HEK293 (cell line): Measurements from ENCODE around the gene TM9SF1.

Source experiments
- GLIS1 ChIP-seq: fragments of 450-650 bp; formaldehyde crosslinking; IDR thresholded peaks from 2 replicates; pipeline ENCODE4 v1.5.1; 2016; ENCODE audit warnings: missing biosample characterization, missing genetic modification characterization
- KLF9 ChIP-seq: fragments of 450-650 bp; formaldehyde crosslinking; IDR thresholded peaks from 2 replicates; pipeline ENCODE4 v1.5.1; 2016; ENCODE audit warnings: missing biosample characterization, missing genetic modification characterization, low read depth
- PRDM1 ChIP-seq: fragments of 450-650 bp; formaldehyde crosslinking; IDR thresholded peaks from 2 replicates; pipeline ENCODE4; 2016; ENCODE audit warnings: missing biosample characterization, missing genetic modification characterization
- SP7 ChIP-seq: fragments of 450-650 bp; formaldehyde crosslinking; IDR thresholded peaks from 2 replicates; pipeline ENCODE4 v1.5.1; 2016; ENCODE audit warnings: missing biosample characterization, missing genetic modification characterization
- YY1 ChIP-seq: fragments of 450-650 bp; formaldehyde crosslinking; IDR thresholded peaks from 2 replicates; pipeline ENCODE4 v1.5.1; 2018; ENCODE audit warnings: missing biosample characterization, missing genetic modification characterization
- ZFP37 ChIP-seq: fragments of 450-650 bp; formaldehyde crosslinking; IDR thresholded peaks from 2 replicates; pipeline ENCODE4 v1.5.1; 2016; ENCODE audit warnings: missing biosample characterization, missing genetic modification characterization
- ZNF138 ChIP-seq: fragments of 450-650 bp; formaldehyde crosslinking; IDR thresholded peaks from 2 replicates; pipeline ENCODE4 v1.5.1; 2016; ENCODE audit warnings: missing biosample characterization, missing genetic modification characterization, borderline replicate concordance
- ZNF155 ChIP-seq: fragments of 450-650 bp; formaldehyde crosslinking; IDR thresholded peaks from 2 replicates; pipeline ENCODE4 v1.5.1; 2016; ENCODE audit warnings: missing biosample characterization, missing genetic modification characterization
- ZNF16 ChIP-seq: fragments of 450-650 bp; formaldehyde crosslinking; IDR thresholded peaks from 2 replicates; pipeline ENCODE4 v1.5.1; 2016; ENCODE audit warnings: low read depth, missing biosample characterization, missing genetic modification characterization
- ZNF311 ChIP-seq: fragments of 450-650 bp; formaldehyde crosslinking; IDR thresholded peaks from 2 replicates; pipeline ENCODE4 v1.5.1; 2017; ENCODE audit warnings: missing biosample characterization, missing genetic modification characterization, borderline replicate concordance
- ZNF341 ChIP-seq: fragments of 450-650 bp; formaldehyde crosslinking; IDR thresholded peaks from 2 replicates; pipeline ENCODE4; 2016; ENCODE audit warnings: low read depth, missing biosample characterization, missing genetic modification characterization
- ZNF350 ChIP-seq: fragments of 450-650 bp; formaldehyde crosslinking; IDR thresholded peaks from 2 replicates; pipeline ENCODE4 v1.5.0; 2017; ENCODE audit warnings: missing biosample characterization, mild to moderate bottlenecking, missing genetic modification characterization
- ZNF473 ChIP-seq: fragments of 450-650 bp; formaldehyde crosslinking; IDR thresholded peaks from 2 replicates; pipeline ENCODE4 v1.5.1; 2017; ENCODE audit warnings: missing biosample characterization, missing genetic modification characterization
- ZNF596 ChIP-seq: fragments of 450-650 bp; IDR thresholded peaks from 2 replicates; pipeline ENCODE4 v1.5.0; 2018; ENCODE audit warnings: missing biosample characterization, mild to moderate bottlenecking, missing genetic modification characterization, moderate library complexity
- ZNF626 ChIP-seq: fragments of 450-650 bp; sonication (Bioruptor Pico); formaldehyde crosslinking; IDR thresholded peaks from 2 replicates; pipeline ENCODE4 v1.5.1; 2018; ENCODE audit warnings: missing biosample characterization, missing genetic modification characterization, inconsistent platforms
- ZNF629 ChIP-seq: fragments of 450-650 bp; formaldehyde crosslinking; IDR thresholded peaks from 2 replicates; pipeline ENCODE4 v1.5.1; 2017; ENCODE audit warnings: missing biosample characterization, missing genetic modification characterization
- ZNF747 ChIP-seq: fragments of 450-650 bp; formaldehyde crosslinking; IDR thresholded peaks from 2 replicates; pipeline ENCODE4 v1.5.1; 2016; ENCODE audit warnings: missing biosample characterization, missing genetic modification characterization
- ZNF776 ChIP-seq: fragments of 450-650 bp; formaldehyde crosslinking; IDR thresholded peaks from 2 replicates; pipeline ENCODE4 v1.5.0; 2017; ENCODE audit warnings: missing biosample characterization, missing genetic modification characterization, borderline replicate concordance
- ZNF791 ChIP-seq: fragments of 450-650 bp; formaldehyde crosslinking; IDR thresholded peaks from 2 replicates; pipeline ENCODE4 v1.5.1; 2016; ENCODE audit warnings: missing biosample characterization, missing genetic modification characterization
- TF ChIP-seq, protein P1 (sequence below): IDR thresholded peaks from 2 replicates; pipeline ENCODE4 v1.6.1; 2011; ENCODE audit warnings: mild to moderate bottlenecking, low read depth, low read length, borderline replicate concordance
- TF ChIP-seq, protein P2 (sequence below): fragments of 450-650 bp; formaldehyde crosslinking; IDR thresholded peaks from 2 replicates; pipeline ENCODE4 v1.5.1; 2016; ENCODE audit warnings: missing biosample characterization, missing genetic modification characterization, borderline replicate concordance
- TF ChIP-seq, protein P3 (sequence below): fragments of 450-650 bp; formaldehyde crosslinking; IDR thresholded peaks from 2 replicates; pipeline ENCODE4 v1.5.1; 2016; ENCODE audit warnings: missing biosample characterization, missing genetic modification characterization
- TF ChIP-seq, protein P4 (sequence below): fragments of 450-650 bp; formaldehyde crosslinking; IDR thresholded peaks from 2 replicates; pipeline ENCODE4 v1.5.1; 2016; ENCODE audit warnings: missing biosample characterization, missing genetic modification characterization
- TF ChIP-seq, protein P5 (sequence below): fragments of 450-650 bp; formaldehyde crosslinking; conservative IDR thresholded peaks from 2 replicates; pipeline ENCODE4 v1.5.1; 2016; ENCODE audit warnings: low read depth, missing biosample characterization, missing genetic modification characterization
- TF ChIP-seq, protein P6 (sequence below): fragments of 450-650 bp; formaldehyde crosslinking; IDR thresholded peaks from 2 replicates; pipeline ENCODE4 v1.5.1; 2016; ENCODE audit warnings: missing biosample characterization, missing genetic modification characterization, low read depth
- TF ChIP-seq, protein P7 (sequence below): fragments of 450-650 bp; formaldehyde crosslinking; IDR thresholded peaks from 2 replicates; pipeline ENCODE4 v1.5.1; 2017; ENCODE audit warnings: missing biosample characterization, missing genetic modification characterization

The TM9SF1 gene

DNA sequence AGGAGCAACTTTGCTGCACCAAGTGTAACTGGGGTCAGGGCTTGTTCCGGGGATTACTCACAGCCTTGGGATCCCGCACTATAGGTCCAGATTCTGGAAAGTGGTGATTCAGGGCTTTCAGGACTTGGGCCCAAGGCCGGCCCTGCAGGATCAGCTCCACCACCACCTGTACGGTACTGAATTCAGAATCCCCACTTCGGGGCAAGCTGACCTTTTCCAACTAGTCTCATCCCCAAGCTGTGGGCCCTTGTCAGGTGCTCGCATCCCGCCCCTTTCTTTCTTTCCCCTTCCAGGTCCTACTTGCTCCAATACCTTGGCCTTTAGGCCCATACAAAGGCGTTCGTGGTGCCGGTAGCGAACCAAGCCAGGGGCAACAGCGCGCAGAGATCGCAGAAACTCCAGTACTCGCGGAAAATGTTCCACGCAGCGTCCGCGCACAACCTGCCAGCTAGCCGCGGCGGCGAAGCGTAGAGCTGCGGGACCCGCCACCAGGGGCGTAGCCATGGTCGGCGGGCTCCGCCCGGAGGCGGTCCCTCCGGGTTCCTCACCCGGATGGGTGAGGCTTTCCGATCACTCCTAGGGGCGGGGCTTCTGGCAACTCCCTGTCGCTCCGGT is 46.7 kb upstream of the TM9SF1 start (continued):
- TF ChIP-seq SP7 (no peak), ZNF629 (tag by site-specific recombination) (no peak), ZNF596 (no peak), ZNF341 (0 out of 2 replicates have a peak, but pooled peaks have one; percentile 8), ZNF350 (no peak), PRDM1 (no peak), ZNF791 (tag by site-specific recombination) (no peak), ZNF776 (tag by site-specific recombination) (no peak), YY1 (tag by site-specific recombination) (no peak), ZNF138 (tag by site-specific recombination) (no peak), ZNF473 (tag by site-specific recombination) (no peak), GLIS1 (tag by site-specific recombination) (peak; percentile 17; the same call in 1 of the 2 replicates), ZNF747 (tag by site-specific recombination) (no peak), ZFP37 (tag by site-specific recombination) (no peak), KLF9 (no peak), ZNF311 (tag by site-specific recombination) (no peak), ZNF626 (tag by site-specific recombination) (no peak), ZNF16 (tag by site-specific recombination) (no peak), ZNF155 (tag by site-specific recombination) (no peak)
- TF ChIP-seq, protein P1, sequence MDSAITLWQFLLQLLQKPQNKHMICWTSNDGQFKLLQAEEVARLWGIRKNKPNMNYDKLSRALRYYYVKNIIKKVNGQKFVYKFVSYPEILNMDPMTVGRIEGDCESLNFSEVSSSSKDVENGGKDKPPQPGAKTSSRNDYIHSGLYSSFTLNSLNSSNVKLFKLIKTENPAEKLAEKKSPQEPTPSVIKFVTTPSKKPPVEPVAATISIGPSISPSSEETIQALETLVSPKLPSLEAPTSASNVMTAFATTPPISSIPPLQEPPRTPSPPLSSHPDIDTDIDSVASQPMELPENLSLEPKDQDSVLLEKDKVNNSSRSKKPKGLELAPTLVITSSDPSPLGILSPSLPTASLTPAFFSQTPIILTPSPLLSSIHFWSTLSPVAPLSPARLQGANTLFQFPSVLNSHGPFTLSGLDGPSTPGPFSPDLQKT = no peak
- TF ChIP-seq, protein P2, sequence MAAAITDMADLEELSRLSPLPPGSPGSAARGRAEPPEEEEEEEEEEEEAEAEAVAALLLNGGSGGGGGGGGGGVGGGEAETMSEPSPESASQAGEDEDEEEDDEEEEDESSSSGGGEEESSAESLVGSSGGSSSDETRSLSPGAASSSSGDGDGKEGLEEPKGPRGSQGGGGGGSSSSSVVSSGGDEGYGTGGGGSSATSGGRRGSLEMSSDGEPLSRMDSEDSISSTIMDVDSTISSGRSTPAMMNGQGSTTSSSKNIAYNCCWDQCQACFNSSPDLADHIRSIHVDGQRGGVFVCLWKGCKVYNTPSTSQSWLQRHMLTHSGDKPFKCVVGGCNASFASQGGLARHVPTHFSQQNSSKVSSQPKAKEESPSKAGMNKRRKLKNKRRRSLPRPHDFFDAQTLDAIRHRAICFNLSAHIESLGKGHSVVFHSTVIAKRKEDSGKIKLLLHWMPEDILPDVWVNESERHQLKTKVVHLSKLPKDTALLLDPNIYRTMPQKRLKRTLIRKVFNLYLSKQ (tag by site-specific recombination) = no peak
- TF ChIP-seq, protein P3, sequence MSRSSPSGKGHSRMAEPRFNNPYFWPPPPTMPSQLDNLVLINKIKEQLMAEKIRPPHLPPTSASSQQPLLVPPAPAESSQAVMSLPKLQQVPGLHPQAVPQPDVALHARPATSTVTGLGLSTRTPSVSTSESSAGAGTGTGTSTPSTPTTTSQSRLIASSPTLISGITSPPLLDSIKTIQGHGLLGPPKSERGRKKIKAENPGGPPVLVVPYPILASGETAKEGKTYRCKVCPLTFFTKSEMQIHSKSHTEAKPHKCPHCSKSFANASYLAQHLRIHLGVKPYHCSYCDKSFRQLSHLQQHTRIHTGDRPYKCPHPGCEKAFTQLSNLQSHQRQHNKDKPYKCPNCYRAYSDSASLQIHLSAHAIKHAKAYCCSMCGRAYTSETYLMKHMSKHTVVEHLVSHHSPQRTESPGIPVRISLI (tag by site-specific recombination) = no peak
- TF ChIP-seq, protein P4, sequence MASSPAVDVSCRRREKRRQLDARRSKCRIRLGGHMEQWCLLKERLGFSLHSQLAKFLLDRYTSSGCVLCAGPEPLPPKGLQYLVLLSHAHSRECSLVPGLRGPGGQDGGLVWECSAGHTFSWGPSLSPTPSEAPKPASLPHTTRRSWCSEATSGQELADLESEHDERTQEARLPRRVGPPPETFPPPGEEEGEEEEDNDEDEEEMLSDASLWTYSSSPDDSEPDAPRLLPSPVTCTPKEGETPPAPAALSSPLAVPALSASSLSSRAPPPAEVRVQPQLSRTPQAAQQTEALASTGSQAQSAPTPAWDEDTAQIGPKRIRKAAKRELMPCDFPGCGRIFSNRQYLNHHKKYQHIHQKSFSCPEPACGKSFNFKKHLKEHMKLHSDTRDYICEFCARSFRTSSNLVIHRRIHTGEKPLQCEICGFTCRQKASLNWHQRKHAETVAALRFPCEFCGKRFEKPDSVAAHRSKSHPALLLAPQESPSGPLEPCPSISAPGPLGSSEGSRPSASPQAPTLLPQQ = peak; percentile 90
- TF ChIP-seq, protein P5, sequence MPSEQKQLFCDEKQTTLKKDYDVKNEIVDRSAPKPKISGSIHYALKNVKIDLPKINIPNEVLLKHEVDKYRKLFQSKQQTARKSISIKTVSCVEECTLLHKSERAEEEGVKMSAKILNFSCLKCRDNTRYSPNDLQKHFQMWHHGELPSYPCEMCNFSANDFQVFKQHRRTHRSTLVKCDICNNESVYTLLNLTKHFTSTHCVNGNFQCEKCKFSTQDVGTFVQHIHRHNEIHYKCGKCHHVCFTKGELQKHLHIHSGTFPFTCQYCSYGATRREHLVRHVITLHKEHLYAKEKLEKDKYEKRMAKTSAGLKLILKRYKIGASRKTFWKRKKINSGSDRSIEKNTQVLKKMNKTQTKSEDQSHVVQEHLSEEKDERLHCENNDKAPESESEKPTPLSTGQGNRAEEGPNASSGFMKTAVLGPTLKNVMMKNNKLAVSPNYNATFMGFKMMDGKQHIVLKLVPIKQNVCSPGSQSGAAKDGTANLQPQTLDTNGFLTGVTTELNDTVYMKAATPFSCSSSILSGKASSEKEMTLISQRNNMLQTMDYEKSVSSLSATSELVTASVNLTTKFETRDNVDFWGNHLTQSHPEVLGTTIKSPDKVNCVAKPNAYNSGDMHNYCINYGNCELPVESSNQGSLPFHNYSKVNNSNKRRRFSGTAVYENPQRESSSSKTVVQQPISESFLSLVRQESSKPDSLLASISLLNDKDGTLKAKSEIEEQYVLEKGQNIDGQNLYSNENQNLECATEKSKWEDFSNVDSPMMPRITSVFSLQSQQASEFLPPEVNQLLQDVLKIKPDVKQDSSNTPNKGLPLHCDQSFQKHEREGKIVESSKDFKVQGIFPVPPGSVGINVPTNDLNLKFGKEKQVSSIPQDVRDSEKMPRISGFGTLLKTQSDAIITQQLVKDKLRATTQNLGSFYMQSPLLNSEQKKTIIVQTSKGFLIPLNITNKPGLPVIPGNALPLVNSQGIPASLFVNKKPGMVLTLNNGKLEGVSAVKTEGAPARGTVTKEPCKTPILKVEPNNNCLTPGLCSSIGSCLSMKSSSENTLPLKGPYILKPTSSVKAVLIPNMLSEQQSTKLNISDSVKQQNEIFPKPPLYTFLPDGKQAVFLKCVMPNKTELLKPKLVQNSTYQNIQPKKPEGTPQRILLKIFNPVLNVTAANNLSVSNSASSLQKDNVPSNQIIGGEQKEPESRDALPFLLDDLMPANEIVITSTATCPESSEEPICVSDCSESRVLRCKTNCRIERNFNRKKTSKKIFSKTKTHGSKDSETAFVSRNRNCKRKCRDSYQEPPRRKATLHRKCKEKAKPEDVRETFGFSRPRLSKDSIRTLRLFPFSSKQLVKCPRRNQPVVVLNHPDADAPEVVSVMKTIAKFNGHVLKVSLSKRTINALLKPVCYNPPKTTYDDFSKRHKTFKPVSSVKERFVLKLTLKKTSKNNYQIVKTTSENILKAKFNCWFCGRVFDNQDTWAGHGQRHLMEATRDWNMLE (tag by site-specific recombination) = no peak
- TF ChIP-seq, protein P6, sequence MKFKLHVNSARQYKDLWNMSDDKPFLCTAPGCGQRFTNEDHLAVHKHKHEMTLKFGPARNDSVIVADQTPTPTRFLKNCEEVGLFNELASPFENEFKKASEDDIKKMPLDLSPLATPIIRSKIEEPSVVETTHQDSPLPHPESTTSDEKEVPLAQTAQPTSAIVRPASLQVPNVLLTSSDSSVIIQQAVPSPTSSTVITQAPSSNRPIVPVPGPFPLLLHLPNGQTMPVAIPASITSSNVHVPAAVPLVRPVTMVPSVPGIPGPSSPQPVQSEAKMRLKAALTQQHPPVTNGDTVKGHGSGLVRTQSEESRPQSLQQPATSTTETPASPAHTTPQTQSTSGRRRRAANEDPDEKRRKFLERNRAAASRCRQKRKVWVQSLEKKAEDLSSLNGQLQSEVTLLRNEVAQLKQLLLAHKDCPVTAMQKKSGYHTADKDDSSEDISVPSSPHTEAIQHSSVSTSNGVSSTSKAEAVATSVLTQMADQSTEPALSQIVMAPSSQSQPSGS (tag by site-specific recombination) = no peak
- TF ChIP-seq, protein P7, sequence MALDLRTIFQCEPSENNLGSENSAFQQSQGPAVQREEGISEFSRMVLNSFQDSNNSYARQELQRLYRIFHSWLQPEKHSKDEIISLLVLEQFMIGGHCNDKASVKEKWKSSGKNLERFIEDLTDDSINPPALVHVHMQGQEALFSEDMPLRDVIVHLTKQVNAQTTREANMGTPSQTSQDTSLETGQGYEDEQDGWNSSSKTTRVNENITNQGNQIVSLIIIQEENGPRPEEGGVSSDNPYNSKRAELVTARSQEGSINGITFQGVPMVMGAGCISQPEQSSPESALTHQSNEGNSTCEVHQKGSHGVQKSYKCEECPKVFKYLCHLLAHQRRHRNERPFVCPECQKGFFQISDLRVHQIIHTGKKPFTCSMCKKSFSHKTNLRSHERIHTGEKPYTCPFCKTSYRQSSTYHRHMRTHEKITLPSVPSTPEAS = peak; percentile 44; the same call in 1 of the 2 replicates
- TF ChIP-seq, all 188 proteins: peak for 8
